Fibroblast of lung (primary cell): Measurements from ENCODE around the gene ERVW-1.

Experiments
- CTCF ChIP-seq, 2 donors: IDR thresholded peaks in 1 of 2; conservative IDR thresholded peaks in 1 of 2; 1 replicate in 1 of 2; 2 replicates in 1 of 2; pipeline ENCODE4 v1.5.1; 2011 to 2012; ENCODE audit warnings: low read length in 2 of 2, control low read depth in 1 of 2, inconsistent platforms in 1 of 2, low read depth in 1 of 2, mild to moderate bottlenecking in 1 of 2
- EZH2 ChIP-seq: IDR thresholded peaks from 2 replicates; pipeline ENCODE4 v1.5.1; 2012; ENCODE audit warnings: low read length, control low read depth, mild to moderate bottlenecking; ENCODE audit errors: missing control alignments

GRCh38 chr7:92451645-92452044 is 26.1 kb downstream of the ERVW-1 start:
- TF ChIP-seq CTCF (conservative IDR thresholded peaks at IDR 0.05 in 1 of 2, IDR thresholded peaks at IDR 0.05 in 1 of 2; ENCODE audit: low read depth in 1 of 2, low read length in 2 of 2) (no peak), EZH2 (no peak)
